ENCODE data around the gene HACD2. TPM values are rescaled to one million over a fixed set of nuclear protein-coding genes. Genes with fewer than 3 reads are reported as not detected.

The HACD2 gene
- polyA plus RNA-seq, 1 of the 3 experiments (the other 2 are of a cell fraction): 13.8 TPM

DNA sequence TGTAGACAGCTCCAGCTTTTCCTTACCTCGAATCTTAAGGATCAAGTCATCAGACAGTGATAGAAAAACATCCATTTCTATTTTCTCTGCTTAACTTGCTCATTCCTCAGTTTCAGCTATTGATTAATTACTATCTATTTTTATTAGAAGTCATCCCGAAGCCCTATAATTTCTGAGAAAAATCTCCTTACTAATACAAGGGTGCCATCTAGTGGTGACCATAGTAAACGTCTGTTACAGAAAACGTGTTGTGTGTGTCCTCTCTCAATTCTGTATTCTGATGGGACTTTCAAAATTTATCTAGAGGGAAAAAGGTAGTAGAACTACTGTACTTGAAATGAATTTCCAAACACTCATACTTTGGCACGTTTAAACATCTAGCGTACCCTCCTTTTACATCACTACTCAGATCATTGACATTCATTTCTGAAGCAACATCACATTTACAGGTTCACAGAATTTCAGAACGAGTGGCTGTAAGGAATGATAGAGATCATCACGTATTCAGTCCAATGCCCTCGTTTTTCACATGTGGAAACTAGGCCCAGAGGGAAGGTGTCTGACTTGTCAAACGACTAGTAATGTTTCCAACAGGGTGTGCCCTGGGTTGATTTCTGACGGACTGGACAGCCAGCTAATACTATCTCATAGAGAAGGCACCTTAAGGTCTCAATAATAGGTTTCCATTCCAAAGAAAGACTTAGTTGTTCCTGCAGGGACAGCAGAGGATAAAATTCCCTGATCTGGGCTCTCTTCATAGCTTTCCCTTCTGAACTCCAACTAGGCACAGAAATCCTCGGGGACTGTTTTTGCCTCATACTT lies 25.6 kb downstream of the HACD2 start:
- Histone ChIP-seq H3K79me2 (ENCODE audit: insufficient read depth) (no peaks in the 10 kb centered on the region), H3K9me2 (no peaks in the 10 kb centered on the region), H3K27ac (ENCODE audit: low read depth in 2 of 2, low read length in 1 of 2) (no peak overlapping the region), H3K4me1 (ENCODE audit: control insufficient read depth in 1 of 2, insufficient read depth in 2 of 2, low read depth in 1 of 2, low read length in 1 of 2) (no peaks in the 10 kb centered on the region; a peak in 1 of 4 replicates), H3F3A (replicated peaks; ENCODE audit: insufficient read depth) (no peaks in the 10 kb centered on the region), H3K27me3 (ENCODE audit: insufficient read depth) (no peaks in the 10 kb centered on the region), H3K36me3 (replicated peaks in 1 of 2; ENCODE audit: control insufficient read depth in 1 of 2, insufficient read depth in 2 of 2, low read length in 1 of 2) (peaks cover 4 to 7% of the 10 kb centered on the region in 2 experiments), H3K4me3 (ENCODE audit: low read depth in 2 of 2, low read length in 1 of 2) (peak overlapping the region in 1 of 2 experiments; percentile 24; a peak in 1 of 4 replicates), H4K20me1 (ENCODE audit: insufficient read depth) (no peaks in the 10 kb centered on the region), H3K9ac (no peak overlapping the region), H3K4me2 (no peak overlapping the region), H2AFZ (ENCODE audit: low read depth) (no peak overlapping the region), H3K9me3 (peaks cover 10% of the 10 kb centered on the region; the same call in 1 of the 2 replicates)
- peak; percentile 54 for DNase-seq
- no peak for TF ChIP-seq FOXM1 (IDR thresholded peaks at IDR 0.05; ENCODE audit: low read depth)
- TF ChIP-seq, protein P1, sequence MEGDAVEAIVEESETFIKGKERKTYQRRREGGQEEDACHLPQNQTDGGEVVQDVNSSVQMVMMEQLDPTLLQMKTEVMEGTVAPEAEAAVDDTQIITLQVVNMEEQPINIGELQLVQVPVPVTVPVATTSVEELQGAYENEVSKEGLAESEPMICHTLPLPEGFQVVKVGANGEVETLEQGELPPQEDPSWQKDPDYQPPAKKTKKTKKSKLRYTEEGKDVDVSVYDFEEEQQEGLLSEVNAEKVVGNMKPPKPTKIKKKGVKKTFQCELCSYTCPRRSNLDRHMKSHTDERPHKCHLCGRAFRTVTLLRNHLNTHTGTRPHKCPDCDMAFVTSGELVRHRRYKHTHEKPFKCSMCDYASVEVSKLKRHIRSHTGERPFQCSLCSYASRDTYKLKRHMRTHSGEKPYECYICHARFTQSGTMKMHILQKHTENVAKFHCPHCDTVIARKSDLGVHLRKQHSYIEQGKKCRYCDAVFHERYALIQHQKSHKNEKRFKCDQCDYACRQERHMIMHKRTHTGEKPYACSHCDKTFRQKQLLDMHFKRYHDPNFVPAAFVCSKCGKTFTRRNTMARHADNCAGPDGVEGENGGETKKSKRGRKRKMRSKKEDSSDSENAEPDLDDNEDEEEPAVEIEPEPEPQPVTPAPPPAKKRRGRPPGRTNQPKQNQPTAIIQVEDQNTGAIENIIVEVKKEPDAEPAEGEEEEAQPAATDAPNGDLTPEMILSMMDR (IDR thresholded peaks at IDR 0.05): peak; percentile 90
- TF ChIP-seq GABPA (IDR thresholded peaks at IDR 0.05; ENCODE audit: low read depth): no peak
- TF ChIP-seq TEAD4 (IDR thresholded peaks at IDR 0.05; ENCODE audit: borderline replicate concordance, insufficient read depth): no peak
- TF ChIP-seq, protein P2, sequence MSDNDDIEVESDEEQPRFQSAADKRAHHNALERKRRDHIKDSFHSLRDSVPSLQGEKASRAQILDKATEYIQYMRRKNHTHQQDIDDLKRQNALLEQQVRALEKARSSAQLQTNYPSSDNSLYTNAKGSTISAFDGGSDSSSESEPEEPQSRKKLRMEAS (IDR thresholded peaks at IDR 0.05; ENCODE audit: low read depth): no peak
- TF ChIP-seq, protein P3, sequence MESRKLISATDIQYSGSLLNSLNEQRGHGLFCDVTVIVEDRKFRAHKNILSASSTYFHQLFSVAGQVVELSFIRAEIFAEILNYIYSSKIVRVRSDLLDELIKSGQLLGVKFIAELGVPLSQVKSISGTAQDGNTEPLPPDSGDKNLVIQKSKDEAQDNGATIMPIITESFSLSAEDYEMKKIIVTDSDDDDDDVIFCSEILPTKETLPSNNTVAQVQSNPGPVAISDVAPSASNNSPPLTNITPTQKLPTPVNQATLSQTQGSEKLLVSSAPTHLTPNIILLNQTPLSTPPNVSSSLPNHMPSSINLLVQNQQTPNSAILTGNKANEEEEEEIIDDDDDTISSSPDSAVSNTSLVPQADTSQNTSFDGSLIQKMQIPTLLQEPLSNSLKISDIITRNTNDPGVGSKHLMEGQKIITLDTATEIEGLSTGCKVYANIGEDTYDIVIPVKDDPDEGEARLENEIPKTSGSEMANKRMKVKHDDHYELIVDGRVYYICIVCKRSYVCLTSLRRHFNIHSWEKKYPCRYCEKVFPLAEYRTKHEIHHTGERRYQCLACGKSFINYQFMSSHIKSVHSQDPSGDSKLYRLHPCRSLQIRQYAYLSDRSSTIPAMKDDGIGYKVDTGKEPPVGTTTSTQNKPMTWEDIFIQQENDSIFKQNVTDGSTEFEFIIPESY (IDR thresholded peaks at IDR 0.05; ENCODE audit: borderline replicate concordance, low read depth): no peak
- peak; percentile 49 for TF ChIP-seq SMC3 (IDR thresholded peaks at IDR 0.05; ENCODE audit: low read depth, low read length)
- no peak for TF ChIP-seq MXI1 (IDR thresholded peaks at IDR 0.05; ENCODE audit: low read depth, low read length)
- TF ChIP-seq FOXJ3 (CRISPR knock-in tag; IDR thresholded peaks at IDR 0.05): no peak
- no peak for TF ChIP-seq TCF12 (IDR thresholded peaks at IDR 0.05)
- no peak for TF ChIP-seq EZH2phosphoT487 (IDR thresholded peaks at IDR 0.05; ENCODE audit: borderline replicate concordance, low read depth)
- TF ChIP-seq RAD21 (IDR thresholded peaks at IDR 0.05; ENCODE audit: low read length): peak; percentile 81
- TF ChIP-seq, protein P4, sequence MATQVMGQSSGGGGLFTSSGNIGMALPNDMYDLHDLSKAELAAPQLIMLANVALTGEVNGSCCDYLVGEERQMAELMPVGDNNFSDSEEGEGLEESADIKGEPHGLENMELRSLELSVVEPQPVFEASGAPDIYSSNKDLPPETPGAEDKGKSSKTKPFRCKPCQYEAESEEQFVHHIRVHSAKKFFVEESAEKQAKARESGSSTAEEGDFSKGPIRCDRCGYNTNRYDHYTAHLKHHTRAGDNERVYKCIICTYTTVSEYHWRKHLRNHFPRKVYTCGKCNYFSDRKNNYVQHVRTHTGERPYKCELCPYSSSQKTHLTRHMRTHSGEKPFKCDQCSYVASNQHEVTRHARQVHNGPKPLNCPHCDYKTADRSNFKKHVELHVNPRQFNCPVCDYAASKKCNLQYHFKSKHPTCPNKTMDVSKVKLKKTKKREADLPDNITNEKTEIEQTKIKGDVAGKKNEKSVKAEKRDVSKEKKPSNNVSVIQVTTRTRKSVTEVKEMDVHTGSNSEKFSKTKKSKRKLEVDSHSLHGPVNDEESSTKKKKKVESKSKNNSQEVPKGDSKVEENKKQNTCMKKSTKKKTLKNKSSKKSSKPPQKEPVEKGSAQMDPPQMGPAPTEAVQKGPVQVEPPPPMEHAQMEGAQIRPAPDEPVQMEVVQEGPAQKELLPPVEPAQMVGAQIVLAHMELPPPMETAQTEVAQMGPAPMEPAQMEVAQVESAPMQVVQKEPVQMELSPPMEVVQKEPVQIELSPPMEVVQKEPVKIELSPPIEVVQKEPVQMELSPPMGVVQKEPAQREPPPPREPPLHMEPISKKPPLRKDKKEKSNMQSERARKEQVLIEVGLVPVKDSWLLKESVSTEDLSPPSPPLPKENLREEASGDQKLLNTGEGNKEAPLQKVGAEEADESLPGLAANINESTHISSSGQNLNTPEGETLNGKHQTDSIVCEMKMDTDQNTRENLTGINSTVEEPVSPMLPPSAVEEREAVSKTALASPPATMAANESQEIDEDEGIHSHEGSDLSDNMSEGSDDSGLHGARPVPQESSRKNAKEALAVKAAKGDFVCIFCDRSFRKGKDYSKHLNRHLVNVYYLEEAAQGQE (IDR thresholded peaks at IDR 0.05; ENCODE audit: low read depth, low read length): no peak
- CTCF ChIA-PET: interaction anchor here (0.6 to 5.4 kb wide), 58 partner anchors 10 to 1143 kb away, joined by 3 to 46 read pairs (median 4); partner anchors contain the start of genes HACD2 and WDR5B
- POLR2A ChIA-PET: no interaction called here
- WGBS (ENCODE audit: low lambda C conversion rate): 43% methylated on average over 12 of the region's 12 CpGs

All from SK-N-SH (cell line).